ENCODE results near the gene GCFC2. TPM values are rescaled to one million over a fixed set of nuclear protein-coding genes. Genes with fewer than 3 reads are reported as not detected.

The GCFC2 gene
- total RNA-seq, 1 experiment from 2014 or later = 18.3 TPM

DNA sequence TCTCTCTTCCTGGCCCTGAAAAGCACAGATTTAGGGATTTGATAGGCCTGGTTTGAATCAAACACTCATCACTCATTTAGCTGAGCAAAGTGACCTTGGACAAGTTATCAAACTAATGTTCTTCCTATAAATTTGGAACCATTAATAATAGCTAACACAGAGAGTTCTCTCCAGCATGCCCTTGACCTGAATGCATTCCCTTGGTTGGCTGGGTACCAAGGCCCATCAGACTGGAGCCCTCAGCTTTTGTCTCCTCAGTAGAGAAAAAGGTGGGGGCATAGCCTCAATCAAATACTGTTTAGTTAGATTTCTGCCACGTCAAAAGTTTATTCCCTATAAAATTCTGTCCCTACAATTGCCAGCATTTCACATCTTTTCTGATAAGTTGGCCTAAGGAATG lies 77.9 kb downstream of the GCFC2 start:
- H2AFZ ChIP-seq (ENCODE audit: low read length) = no peak overlapping the region
- H3K23ac ChIP-seq (ENCODE audit: insufficient read length, low read depth, low read length) = no peak overlapping the region
- WGBS (ENCODE audit: extremely low coverage, insufficient read length, low lambda C conversion rate) = no CpG with 5 or more reads among the region's 1 CpG
- H2BK5ac ChIP-seq (ENCODE audit: insufficient read length, low read length) = no peak overlapping the region
- TF ChIP-seq, protein P1, sequence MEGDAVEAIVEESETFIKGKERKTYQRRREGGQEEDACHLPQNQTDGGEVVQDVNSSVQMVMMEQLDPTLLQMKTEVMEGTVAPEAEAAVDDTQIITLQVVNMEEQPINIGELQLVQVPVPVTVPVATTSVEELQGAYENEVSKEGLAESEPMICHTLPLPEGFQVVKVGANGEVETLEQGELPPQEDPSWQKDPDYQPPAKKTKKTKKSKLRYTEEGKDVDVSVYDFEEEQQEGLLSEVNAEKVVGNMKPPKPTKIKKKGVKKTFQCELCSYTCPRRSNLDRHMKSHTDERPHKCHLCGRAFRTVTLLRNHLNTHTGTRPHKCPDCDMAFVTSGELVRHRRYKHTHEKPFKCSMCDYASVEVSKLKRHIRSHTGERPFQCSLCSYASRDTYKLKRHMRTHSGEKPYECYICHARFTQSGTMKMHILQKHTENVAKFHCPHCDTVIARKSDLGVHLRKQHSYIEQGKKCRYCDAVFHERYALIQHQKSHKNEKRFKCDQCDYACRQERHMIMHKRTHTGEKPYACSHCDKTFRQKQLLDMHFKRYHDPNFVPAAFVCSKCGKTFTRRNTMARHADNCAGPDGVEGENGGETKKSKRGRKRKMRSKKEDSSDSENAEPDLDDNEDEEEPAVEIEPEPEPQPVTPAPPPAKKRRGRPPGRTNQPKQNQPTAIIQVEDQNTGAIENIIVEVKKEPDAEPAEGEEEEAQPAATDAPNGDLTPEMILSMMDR (conservative IDR thresholded peaks at IDR 0.05) = no peak
- H2BK20ac ChIP-seq (ENCODE audit: low read depth, low read length, poor library complexity, severe bottlenecking) = no peak overlapping the region
- H2BK120ac ChIP-seq (ENCODE audit: low read depth, low read length, poor library complexity, severe bottlenecking) = no peak overlapping the region
- no peak overlapping the region for H4K91ac ChIP-seq (ENCODE audit: insufficient read length, low read depth, low read length)
- H3K9ac ChIP-seq (ENCODE audit: extremely low read depth, insufficient read length, low read length) = no peak overlapping the region
- no peak overlapping the region for H3K27ac ChIP-seq (ENCODE audit: insufficient read length, low read depth, low read length)
- peaks cover 8% of the 10 kb centered on the region for H3K27me3 Mint-ChIP-seq (ENCODE audit: low read depth)
- no peak overlapping the region for H4K8ac ChIP-seq (replicated peaks; ENCODE audit: insufficient read length, low read depth, low read length)
- no peak overlapping the region for H3K56ac ChIP-seq (ENCODE audit: insufficient read length, low read depth, low read length)
- H3T11ph ChIP-seq (ENCODE audit: low read length) = no peak overlapping the region
- no peak overlapping the region for H2AK5ac ChIP-seq (ENCODE audit: insufficient read length, low read length)
- H4K20me1 ChIP-seq (ENCODE audit: control insufficient read depth, insufficient read depth, insufficient read length) = no peaks in the 10 kb centered on the region
- no peak overlapping the region; a peak in 1 of 7 replicates for H3K27ac Mint-ChIP-seq
- H3K4me2 ChIP-seq (ENCODE audit: insufficient read depth, insufficient read length, low read length) = no peak overlapping the region
- H2BK15ac ChIP-seq (ENCODE audit: low read depth, low read length) = no peak overlapping the region
- no peaks in the 10 kb centered on the region for H3K23me2 ChIP-seq (ENCODE audit: insufficient read length, low read depth, low read length, poor library complexity, severe bottlenecking)
- H4K5ac ChIP-seq (ENCODE audit: insufficient read length, low read depth, low read length) = no peak overlapping the region
- H3K4ac ChIP-seq (ENCODE audit: low read depth, low read length) = no peak overlapping the region
- H3K27me3 ChIP-seq (ENCODE audit: insufficient read depth, low read length) = no peaks in the 10 kb centered on the region
- H3K9me3 Mint-ChIP-seq = no peaks in the 10 kb centered on the region
- H3K18ac ChIP-seq (ENCODE audit: insufficient read length, low read depth, low read length) = no peak overlapping the region
- H3K4me3 Mint-ChIP-seq = no peak overlapping the region
- no peak overlapping the region for H2BK12ac ChIP-seq (ENCODE audit: insufficient read length, low read depth, low read length)
- DNase-seq = no peak
- H3K36me3 Mint-ChIP-seq (ENCODE audit: insufficient read depth in 1 of 3, low read depth in 3 of 3) = no peaks in the 10 kb centered on the region
- no peaks in the 10 kb centered on the region for H3K4me1 ChIP-seq (ENCODE audit: insufficient read depth, low read length)
- H3K9me3 ChIP-seq (ENCODE audit: control insufficient read depth, low read depth, low read length) = no peaks in the 10 kb centered on the region
- no peaks in the 10 kb centered on the region; the same call in 1 of the 2 replicates for H3K79me2 ChIP-seq (ENCODE audit: insufficient read depth, low read length)
- H3K14ac ChIP-seq (ENCODE audit: insufficient read depth, low read length) = no peak overlapping the region
- H3K79me1 ChIP-seq (ENCODE audit: insufficient read depth, low read depth, low read length, poor library complexity, severe bottlenecking) = no peaks in the 10 kb centered on the region
- H3K4me1 Mint-ChIP-seq = peaks cover 10 to 13% of the 10 kb centered on the region in 2 experiments
